Fibroblast of skin of scalp (primary cell): Measurements from ENCODE around the gene TENT4B.
A peak's percentile ranks its signal among the peaks of the same experiment; 100 is the strongest.

Source experiments
- DNase-seq: peaks from one replicate; pipeline ENCODE4 v3.0.0-alpha.2; 2013

TENT4B gene

GRCh38 chr16:50238314-50238713 is 85.2 kb downstream of the TENT4B start:
- no peak for DNase-seq

GRCh38 chr16:50238868-50239301 is 85.8 kb downstream of the TENT4B start:
- no peak for DNase-seq

GRCh38 chr16:50243024-50243423 is 89.9 kb downstream of the TENT4B start:
- DNase-seq, result peak; percentile 25

DNA sequence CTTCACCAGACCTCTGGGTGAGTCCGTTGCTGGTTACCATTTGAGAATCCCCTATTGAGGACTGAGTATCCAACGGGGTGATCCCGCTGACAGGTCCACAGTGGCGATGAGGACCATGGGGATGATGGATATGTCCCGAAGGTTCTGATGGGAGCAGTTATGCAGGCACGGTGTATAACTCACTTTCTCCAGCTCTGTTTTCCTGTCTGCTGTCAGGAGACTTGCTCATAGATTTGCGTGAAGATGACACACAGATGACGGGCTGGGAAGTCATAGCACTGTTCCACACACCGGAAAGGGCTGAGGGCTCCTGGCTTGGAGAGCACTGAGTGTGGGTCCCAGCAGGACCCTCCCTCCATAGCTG is 91.0 kb downstream of the TENT4B start:
- DNase-seq, result no peak

GRCh38 chr16:50244504-50245416 is 91.7 kb downstream of the TENT4B start:
- DNase-seq, result no peak

- DNase-seq, result peak; percentile 73
Observed at GRCh38 chr16:50245417-50246298, 92.6 kb downstream of the TENT4B start.

GRCh38 chr16:50246299-50247122 is 93.4 kb downstream of the TENT4B start:
- DNase-seq, result peak; percentile 11

GRCh38 chr16:50247123-50247905 is 94.2 kb downstream of the TENT4B start:
- DNase-seq, result no peak

DNA sequence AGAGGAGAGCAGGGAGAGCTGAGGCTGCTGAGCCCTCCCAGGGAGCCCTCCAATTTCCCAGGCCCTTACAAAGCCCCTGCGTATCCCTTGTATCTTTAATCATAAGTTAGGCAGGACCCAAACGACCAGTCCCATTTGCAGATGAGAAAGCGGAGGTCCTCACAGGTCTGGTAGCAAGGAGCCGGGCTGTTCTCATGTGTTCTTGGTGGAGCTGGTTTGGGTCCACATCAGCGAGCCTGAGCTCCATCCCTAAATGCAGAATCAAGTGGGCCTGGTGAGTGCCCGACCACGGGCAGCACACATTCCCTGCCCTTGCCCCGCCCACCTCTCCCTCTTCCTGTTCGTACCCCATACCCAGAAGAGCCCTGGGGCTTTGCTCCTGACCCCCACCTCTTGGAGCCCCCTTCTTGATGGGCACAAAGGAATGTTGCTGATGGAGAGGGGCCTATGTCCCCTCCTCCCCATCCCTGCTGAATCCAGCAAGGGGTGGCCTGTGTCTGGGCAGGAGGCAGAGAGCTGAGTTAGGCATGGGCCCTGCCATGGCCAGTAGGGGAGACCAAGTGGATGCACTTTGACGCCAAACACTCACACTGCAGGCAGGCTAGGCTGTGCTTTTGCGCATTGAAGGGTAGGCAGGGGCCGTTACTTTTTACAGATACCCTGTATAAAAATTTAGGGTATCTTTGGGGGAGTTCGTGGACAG is 95.0 kb downstream of the TENT4B start:
- DNase-seq, result no peak

- DNase-seq, result no peak
Observed at GRCh38 chr16:50248845-50249244, 95.7 kb downstream of the TENT4B start.

- peak; percentile 88 for DNase-seq
Observed at GRCh38 chr16:50251375-50252081, 98.4 kb downstream of the TENT4B start.

DNA sequence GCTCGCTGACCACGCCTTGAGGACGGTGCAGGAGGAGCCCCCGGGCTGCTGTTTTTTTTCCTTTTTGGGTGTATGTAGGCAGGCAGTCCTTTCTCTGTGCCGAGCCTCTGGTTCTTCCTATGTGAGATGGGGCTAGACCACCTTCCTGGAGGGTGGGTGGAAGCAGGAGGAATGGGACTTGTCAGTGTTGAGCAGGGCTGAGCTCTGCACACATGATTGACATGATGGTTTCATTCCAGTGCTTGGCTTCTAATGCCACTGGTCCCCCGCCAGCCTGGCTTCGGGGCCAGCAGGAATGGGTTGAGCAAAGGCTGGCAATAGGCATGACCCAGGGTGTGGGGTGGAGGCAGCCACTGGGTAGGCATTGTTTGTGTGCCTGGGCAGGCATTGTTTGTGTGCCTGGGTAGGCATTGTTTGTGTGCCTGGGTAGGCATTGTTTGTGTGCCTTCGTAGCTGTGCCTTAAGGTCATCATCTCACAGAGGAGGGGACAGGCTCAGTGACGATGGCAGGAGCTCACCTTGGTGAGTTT is 99.0 kb downstream of the TENT4B start:
- no peak for DNase-seq

DNA sequence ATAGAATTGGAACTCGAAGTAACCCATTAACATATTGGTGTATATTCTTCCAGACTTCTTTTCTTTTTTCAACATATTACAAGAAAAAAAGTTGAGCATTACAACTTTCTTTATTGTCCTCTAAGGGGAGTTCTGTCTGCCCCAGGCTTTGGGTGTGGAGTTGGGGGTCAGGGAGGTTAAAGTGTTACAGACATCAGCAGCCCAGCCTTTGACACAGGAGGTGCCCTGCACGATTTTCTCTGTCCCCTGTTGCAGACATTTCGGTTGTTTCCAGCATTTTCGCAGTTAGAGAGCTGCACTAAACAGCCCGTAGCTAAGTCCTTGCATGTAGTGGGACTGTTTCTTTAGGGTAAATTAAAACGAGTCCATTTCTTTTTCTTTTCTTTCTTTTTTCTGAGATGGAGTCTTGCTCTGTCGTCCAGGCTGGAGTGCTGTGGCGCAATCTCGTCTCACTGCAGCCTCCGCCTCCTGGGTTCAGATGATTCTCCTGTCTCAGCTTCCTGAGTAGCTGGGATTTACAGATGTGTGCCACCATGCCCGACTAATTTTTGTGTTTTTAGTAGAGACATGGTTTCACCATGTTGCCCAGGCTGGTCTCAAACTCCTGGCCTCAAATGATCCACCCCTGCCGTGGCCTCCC is 99.9 kb downstream of the TENT4B start:
- no peak for DNase-seq

- no peak for DNase-seq
Observed at GRCh38 chr16:50253514-50253910, 100.4 kb downstream of the TENT4B start.

- no peak for DNase-seq
Observed at GRCh38 chr16:50254072-50254471, 101.0 kb downstream of the TENT4B start.

DNA sequence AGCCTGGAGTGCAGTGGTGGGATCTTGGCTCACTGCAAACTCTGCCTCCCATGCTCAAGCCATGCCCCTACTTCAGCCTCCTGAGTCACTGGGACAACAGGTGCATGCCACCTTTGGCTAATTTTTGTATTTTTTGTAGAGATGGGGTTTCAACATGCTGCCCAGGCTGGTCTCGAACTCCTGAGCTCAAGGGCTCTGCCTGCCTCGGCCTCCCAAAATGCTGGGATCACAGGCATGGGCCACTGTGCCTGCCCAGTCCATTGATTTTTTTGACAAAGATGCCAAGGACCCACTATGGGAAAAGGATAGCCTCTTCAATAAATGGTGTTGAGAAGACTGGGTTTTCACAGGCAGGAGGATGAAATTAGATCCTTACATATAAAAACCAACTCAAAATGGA is 102.4 kb downstream of the TENT4B start:
- no peak for DNase-seq

DNA sequence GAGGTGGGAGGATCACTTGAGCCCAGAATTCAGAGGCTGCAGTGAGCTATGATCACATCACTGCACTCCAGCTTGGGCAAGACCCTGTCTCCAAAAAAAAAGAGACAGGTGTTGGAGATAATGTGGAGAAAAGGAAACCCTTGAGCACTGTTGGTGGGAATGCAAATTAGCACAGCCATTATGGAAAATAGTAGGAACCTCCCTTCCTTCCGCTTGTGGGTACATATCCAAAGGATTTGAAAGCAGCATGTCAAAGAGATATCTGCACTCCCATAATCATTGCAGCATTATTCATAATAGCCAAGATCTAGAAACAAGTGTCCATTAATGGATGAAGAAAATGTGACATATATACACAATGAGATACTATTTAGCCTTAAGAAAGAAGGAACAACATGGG is 103.5 kb downstream of the TENT4B start:
- no peak for DNase-seq

GRCh38 chr16:50257876-50258275 is 104.8 kb downstream of the TENT4B start:
- no peak for DNase-seq

GRCh38 chr16:50259334-50260205 is 106.5 kb downstream of the TENT4B start:
- DNase-seq, result peak; percentile 41
